Stimulated activated naive CD4-positive, alpha-beta T cell (primary cell): ENCODE results near the gene MRNIP.

Source experiments
- DNase-seq, 6 experiments: peaks; one replicate each; lab custom pipeline; 2025; lab: John Stamatoyannopoulos, UW

Gene MRNIP

DNA sequence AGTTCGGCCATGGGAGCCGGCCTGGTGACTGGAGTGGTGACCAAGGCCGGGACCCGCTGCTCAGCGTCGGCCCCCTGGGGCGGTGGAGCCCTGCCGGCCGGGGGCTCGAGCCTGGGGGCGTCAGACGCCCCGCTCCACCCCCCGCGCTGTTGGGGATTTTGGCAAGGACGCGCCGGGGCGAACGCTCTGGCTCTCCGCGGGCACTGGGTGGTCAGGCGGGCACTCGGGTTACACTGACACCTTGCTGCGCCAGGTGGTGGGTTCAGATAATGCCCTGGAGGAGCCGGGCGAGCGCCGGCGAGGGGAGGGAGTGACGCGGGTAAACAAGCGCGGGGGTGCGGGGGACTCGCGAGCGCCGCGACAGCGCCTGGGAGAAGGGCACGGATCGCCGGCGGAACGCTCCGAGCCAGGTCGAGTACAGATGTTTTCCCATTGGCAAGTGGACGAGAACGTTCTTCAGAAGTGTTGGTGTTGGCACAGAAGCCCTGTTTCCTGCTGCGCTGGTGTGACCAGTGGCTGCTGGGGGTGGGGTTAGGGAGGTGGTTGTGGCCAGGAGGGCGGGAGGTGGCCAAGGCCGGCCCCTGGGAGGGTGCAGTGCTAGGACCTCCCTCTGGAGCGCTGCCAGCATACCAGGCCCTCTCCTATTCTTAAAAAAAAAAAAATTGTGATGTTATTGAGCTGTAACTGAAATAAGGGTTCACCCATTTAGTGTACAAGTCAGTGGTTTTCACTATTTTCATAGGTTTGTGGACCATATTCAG, 37.1 kb downstream of the MRNIP start:
- DNase-seq, result peak; percentile 75 to 87 (median 83)

GRCh38 chr5:179820483-179821297, 37.9 kb downstream of the MRNIP start, which contains the start of gene SQSTM1:
Gene SQSTM1 (plus strand): TSS chr5:179820905. CDS start chr5:179820937, 32 bp downstream.
- peak; percentile 69 to 86 (median 77) for DNase-seq

DNA sequence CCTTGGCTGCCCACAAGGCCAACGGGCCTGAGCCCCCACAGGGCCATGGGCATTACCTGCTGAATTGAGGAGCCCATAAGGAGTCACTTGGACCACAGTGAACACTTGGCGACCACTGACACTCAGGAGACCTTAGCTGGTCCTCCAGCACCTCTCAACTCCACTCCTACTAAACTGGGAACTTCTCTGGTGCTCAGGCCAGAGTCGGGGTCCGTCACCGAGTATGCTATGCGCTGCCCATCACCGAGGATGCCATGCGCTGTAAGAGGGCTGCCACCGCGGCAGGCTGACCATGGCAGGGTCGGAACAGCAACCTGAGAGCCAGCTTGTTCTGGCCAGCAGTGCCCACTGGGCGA, 38.5 kb downstream of the MRNIP start:
- peak in 3 of 6 experiments; percentile 37 to 51 (median 38) for DNase-seq

- DNase-seq, result peak in 3 of 6 experiments; percentile 24 to 61 (median 38)
Observed at GRCh38 chr5:179819296-179820126, 39.1 kb downstream of the MRNIP start.

DNA sequence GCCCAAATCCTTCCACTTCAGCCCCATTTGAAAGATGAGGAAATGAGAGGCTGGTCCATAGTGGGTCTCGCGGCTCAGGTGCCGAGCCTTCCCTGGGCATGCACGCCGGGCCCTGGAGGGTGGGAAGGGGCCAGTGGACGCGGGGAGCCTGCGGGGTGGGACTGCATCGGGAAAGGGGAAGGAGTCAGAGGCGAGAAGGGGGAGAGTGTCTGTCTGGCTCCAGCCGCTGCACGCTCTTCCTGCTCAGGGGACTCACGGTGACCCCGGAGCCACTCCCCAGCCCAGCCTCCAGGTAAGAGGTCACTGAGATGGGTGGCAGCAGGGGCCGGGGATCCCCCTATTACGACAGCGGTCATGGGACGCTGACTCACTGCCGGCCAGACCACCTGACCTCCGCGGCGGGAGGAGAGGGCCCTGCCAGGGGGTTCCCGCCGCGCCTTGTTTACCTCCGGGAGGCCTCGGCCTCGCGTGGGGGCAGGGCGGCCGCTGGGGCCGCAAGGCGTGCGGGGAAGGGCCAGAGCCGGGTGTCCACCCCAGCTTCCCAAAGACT, 39.8 kb downstream of the MRNIP start:
- peak; percentile 37 to 84 (median 60) for DNase-seq

- DNase-seq, result no peak
Observed at GRCh38 chr5:179817890-179818745, 40.5 kb downstream of the MRNIP start.

DNA sequence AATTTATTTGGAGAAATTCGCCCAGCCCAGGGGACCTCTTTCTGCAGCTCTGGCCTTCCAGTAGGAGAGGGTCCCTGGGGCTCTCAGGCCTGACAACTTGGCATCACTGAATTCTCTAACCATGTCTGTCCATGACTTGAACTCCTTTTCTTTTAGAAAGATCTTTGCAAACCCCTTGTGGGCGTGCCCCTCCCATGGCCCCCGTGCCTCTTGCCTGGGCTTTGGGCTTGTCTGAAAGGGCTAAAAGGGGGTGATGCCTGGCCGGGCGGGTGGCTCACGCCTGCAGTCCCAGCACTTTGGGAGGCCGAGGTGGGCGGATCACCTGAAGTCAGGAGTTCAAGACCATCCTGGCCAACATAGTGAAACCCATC, 41.2 kb downstream of the MRNIP start:
- DNase-seq, result no peak

GRCh38 chr5:179816796-179817469, 41.7 kb downstream of the MRNIP start:
- no peak for DNase-seq

DNA sequence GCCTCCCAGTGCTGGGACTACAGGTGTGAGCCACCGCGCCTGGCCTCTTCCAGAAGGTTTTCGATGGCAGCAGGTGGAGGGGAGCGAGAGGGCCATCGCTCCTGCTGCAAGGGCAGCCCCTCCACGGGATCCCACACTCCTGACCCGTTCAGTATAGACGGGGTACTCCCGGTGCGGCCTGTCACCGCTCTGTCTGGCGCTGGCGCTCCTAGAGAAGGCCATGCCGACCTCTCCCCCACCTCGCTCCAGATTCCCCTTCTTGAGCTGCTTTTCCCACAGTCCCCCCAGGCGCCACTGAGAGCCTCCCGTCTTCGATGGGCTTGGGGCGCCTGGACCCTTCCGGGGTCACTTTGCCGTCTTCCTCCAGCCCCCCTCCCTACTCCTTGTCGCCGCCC, 42.2 kb downstream of the MRNIP start:
- no peak for DNase-seq

GRCh38 chr5:179815491-179816249, 42.9 kb downstream of the MRNIP start:
- no peak for DNase-seq

- DNase-seq, result no peak
Observed at GRCh38 chr5:179814090-179814489, 44.5 kb downstream of the MRNIP start.

- no peak for DNase-seq
Observed at GRCh38 chr5:179812997-179813607, 45.5 kb downstream of the MRNIP start.

DNA sequence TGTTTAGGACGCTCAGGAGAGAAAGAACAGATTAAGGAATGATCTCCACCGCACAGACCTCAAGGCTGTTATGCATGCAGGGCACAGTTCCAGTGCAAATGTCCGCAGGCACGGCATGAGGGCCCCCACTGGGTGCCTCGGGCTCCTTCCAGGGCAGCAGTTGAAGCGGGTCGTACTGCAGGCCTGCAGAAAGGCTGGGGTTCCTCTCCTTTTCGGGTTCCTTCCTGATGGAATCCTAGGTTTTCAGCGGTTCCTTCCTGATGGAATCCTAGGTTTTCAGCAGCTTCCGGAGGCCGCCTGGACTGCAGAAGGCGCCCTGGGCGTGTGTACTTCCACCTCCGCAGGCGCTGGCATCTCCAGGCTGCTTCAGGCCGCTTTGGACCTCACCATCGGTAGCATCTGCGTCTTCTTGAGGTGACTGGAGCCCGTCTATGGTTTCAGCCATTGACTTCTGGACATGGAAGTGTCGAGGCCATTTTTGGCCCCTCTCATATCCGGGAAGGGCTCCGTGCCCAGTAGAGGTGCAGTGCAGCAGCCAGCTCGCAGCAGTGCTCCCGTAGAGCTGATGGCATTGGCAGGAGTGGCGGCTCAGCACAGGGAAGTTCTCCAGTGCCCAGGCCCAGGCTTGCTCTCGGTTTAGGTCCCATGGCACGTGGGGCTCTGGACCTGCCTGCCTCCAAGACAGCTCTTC, 46.3 kb downstream of the MRNIP start:
- DNase-seq, result no peak

DNA sequence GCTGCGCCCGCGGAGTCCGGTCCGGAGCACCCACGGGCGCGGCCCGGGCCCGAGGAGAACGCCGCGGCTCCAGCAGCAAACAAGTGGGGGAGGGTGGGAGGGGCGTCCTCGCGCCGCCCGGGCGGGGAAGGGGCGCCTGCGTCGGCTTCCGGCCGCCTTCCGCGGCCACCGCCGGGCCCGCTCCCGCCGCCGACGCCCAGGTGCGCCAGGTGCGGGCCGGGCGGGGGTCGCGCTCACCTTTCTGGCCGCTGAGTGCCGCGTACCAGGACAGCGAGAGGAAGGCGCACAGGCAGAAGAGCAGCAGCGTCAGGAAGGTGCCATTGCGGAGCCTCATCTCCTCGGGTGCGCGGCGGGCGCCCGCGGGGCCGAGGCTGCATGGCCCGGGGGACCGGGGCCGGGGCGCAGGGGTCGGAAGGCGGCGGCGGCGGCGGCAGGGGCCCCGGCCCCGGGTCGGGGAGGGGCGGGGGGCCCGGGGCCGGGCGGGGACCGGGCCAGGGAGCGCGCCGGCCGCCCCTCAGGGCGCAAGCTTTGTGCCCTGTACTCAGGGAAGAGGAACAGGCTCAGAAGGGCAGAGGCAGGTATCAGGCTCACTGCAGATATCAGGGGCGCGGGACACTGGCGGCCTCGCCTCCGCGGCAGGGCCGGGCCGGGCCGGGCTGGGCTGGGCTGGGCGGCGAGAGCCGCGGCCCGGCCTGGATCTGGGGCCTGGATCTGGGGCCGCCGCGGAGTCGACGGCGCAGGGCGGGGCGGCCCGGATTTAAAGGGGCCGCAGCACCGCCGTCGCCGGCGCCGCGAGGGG, 52.2 kb downstream of the MRNIP start, which contains the start of gene MGAT4B:
Gene MGAT4B (minus strand): TSS at position 617 of the 799 bp plus-strand sequence. CDS start 283 bp downstream, at position 334.
- DNase-seq, result peak; percentile 22 to 60 (median 42)

DNA sequence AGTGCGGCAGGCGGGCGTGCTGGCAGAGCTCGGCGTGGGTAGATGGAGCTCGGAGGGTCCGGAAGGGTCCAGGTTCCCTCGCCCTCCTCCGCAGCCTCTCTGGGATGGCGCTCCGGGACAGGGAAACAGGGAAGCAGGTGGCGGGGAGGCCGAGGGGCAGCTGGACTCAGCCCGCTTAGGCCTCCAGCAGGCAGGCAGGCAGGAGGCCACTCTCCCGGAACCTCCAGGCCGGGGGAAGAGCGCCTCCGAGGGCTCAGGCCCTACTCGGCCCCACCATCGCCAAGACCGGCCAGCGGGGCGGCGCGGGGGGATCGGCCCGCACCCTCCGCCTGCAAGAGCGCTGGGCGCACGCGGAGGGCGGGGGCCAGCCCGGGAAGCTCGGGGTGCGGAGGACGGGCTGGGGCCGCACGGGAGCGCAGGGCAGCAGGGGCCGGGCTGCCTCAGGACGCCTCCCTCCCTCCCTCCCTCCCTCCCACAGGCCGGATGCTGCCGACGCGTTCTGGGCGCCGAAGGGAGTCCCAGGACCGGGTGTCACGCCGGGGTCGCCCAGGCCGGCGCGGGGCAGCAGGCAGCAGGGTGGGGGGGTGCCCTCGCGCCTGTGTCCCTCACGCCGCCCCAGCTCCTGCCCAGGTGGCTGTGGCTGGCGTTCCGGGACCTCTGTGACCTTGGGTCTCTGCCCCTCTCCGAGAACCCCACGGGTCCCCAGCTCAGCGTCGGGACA, 52.9 kb downstream of the MRNIP start:
- DNase-seq, result peak in 1 of 6 experiments; percentile 42

GRCh38 chr5:179805070-179805528, 53.5 kb downstream of the MRNIP start:
- no peak for DNase-seq

GRCh38 chr5:179804555-179804947, 54.1 kb downstream of the MRNIP start:
- no peak for DNase-seq
